Measurements from ENCODE around the gene EMC8. TPM values are rescaled to one million over a fixed set of nuclear protein-coding genes. Genes with fewer than 3 reads are reported as not detected.

EMC8 gene
- total and polyA plus RNA-seq, 10 of the 15 experiments (the other 5 are each of a cell fraction or from before 2014, with no cell fraction given): 7.8 to 62.0 (median 33.5) TPM

GRCh38 chr16:85819245-85819644, 19.9 kb upstream of the EMC8 start:
- ChIA-PET CTCF (interaction anchor here (0.6 to 9.6 kb wide), 42 partner anchors 9 to 699 kb away, joined by 3 to 345 read pairs (median 4); partner anchors contain the start of gene IRF8), SMC1A (ENCODE audit: uncharacterized antibody, unreplicated experiment) (interaction anchor here (0.6 to 8.3 kb wide), 15 partner anchors 46 to 940 kb away, joined by 3 to 229 read pairs (median 5); partner anchors contain the start of gene IRF8), POLR2A (interaction anchor here (0.6 to 1.0 kb wide), 3 partner anchors 83 to 590 kb away, joined by 3 to 6 read pairs (median 3); no protein-coding TSS in a partner anchor), RAD21 (ENCODE audit: unreplicated experiment) (interaction anchor here (0.6 to 9.6 kb wide), 21 partner anchors 13 to 699 kb away, joined by 3 to 211 read pairs (median 5); partner anchors contain the start of gene IRF8)
- in situ Hi-C loops (cut with MboI) (loop anchor here (25.0 kb wide), 1 partner anchor 518 kb away; no protein-coding TSS in a partner anchor), intact Hi-C loops (cut with micrococcal nuclease; ENCODE audit: unreplicated experiment) (no loop called here)
- Histone ChIP-seq H3K27ac (ENCODE audit: control insufficient read depth, insufficient read depth) (no peak overlapping the region), H3K4me1 (ENCODE audit: control insufficient read depth, insufficient read depth, low read length) (peaks cover 12% of the 10 kb centered on the region), H3K4me2 (ENCODE audit: control insufficient read depth, insufficient read depth) (no peak overlapping the region), H3K9me3 (replicated peaks; ENCODE audit: control insufficient read depth, insufficient read depth, low read length) (no peaks in the 10 kb centered on the region), H2AFZ (ENCODE audit: control insufficient read depth, low read depth, low read length) (no peak overlapping the region), H3K27me3 (replicated peaks in 1 of 2; ENCODE audit: control insufficient read depth in 2 of 2, insufficient read depth in 2 of 2, low read length in 1 of 2) (no peaks in the 10 kb centered on the region), H3K79me2 (ENCODE audit: control insufficient read depth, insufficient read depth, low read length) (no peaks in the 10 kb centered on the region), H3K36me3 (ENCODE audit: control insufficient read depth in 2 of 2, insufficient read depth in 2 of 2, low read length in 1 of 2) (no peaks in the 10 kb centered on the region), H3K4me3 (no peak overlapping the region), H4K20me1 (ENCODE audit: control insufficient read depth, insufficient read depth) (no peaks in the 10 kb centered on the region), H3K9ac (ENCODE audit: control insufficient read depth, insufficient read depth, low read length) (no peak overlapping the region)
- no TSS peak for BruUV-seq (replicated peaks)
- 1% methylated on average over 10 of the region's 10 CpGs for WGBS (ENCODE audit: insufficient coverage, insufficient replicate concordance, low lambda C conversion rate, missing lambda C conversion rate)
- TF ChIP-seq SMC3 (IDR thresholded peaks at IDR 0.05; ENCODE audit: borderline replicate concordance, low read length) (peak; percentile 79), CTCF (IDR thresholded peaks at IDR 0.05 in 2 of 3, conservative IDR thresholded peaks at IDR 0.05 in 1 of 3; ENCODE audit: control insufficient read depth in 2 of 3, extremely low read depth in 1 of 3, insufficient read depth in 1 of 3, low read depth in 3 of 3, low read length in 3 of 3) (peak; percentile 82 to 86 (median 83)), RFX5 (IDR thresholded peaks at IDR 0.05; ENCODE audit: low read depth, low read length) (no peak), ZNF592 (IDR thresholded peaks at IDR 0.05) (no peak), HDGF (IDR thresholded peaks at IDR 0.05) (0 out of 2 replicates have a peak, but pooled peaks have one; percentile 72), BHLHE40 (IDR thresholded peaks at IDR 0.05; ENCODE audit: borderline replicate concordance in 1 of 2, low read depth in 2 of 2, low read length in 1 of 2) (0 out of 4 replicates have a peak, but pooled peaks of 1 of the 2 experiments have one; percentile 8), RUNX3 (IDR thresholded peaks at IDR 0.05; ENCODE audit: low read length) (peak; percentile 51), NBN (IDR thresholded peaks at IDR 0.05) (peak; percentile 49; the same call in 1 of the 2 replicates), YY1 (IDR thresholded peaks at IDR 0.05; ENCODE audit: low read depth, low read length) (0 out of 2 replicates have a peak, but pooled peaks have one; percentile 49), HCFC1 (IDR thresholded peaks at IDR 0.05; ENCODE audit: low read length) (no peak), RAD21 (IDR thresholded peaks at IDR 0.05; ENCODE audit: insufficient read depth, low read depth, low read length) (peak; percentile 71)
- peak; percentile 56 for DNase-seq (ENCODE audit: low read depth, low spot score)
- peak; percentile 31 for FAIRE-seq
- peak; percentile 84 for ATAC-seq

Data from GM12878 (cell line).